ENCODE results near the gene KCNJ15. TPM values are rescaled to one million over a fixed set of nuclear protein-coding genes. Genes with fewer than 3 reads are reported as not detected.

KCNJ15 gene
- polyA plus RNA-seq, 1 donor from 2014 or later = not detected

DNA sequence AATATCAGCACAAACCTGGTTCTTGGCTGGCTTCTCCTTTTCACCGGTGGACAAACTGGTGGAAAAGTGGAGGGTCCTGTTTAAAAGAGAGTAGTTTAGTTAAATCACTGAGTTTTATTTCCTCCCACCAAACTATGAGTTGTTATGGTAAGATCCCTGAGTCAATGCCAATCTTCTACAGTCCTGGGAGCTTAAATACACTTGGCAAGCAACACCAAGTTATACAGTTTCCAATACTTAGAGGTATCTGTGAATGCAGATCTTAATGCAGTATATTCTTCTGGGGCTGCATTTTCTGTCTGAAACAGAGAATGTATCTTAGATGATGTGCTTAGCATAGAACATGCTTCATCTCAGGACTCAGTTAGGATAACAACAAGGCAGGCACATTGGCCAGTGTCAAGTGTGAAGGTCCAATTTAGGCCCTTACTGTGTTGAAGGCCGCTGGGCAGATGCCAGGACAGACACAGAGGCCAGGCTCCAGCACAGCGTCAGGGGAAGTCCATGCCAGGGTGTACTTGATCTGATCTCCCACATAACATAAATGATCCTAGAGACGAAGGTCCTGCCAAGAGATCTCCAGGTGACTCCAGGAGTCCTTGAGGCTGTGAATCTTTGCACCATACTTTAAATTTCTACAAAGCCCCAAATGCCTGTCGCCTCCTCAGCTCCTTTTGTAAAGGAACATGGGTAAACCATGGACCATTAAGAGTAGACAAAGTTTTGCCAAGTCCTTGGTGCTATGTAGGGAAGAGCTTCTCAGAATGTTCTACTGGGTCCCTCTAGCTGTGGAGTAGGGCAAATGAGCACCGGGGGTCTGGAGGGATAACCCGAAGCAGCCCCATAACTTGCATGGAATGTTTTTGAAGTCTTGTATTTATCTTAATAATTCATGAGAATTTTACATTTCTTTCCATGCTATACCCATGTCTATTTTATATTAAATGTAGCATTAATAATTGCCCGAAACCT lies 76.8 kb downstream of the KCNJ15 start:
- Histone ChIP-seq H2AFZ (ENCODE audit: low read depth, low read length) (no peak overlapping the region), H3K27ac (ENCODE audit: low read length) (no peak overlapping the region), H3K9ac (ENCODE audit: low read length) (no peak overlapping the region), H3K9me2 (ENCODE audit: insufficient read depth, low read length) (no peaks in the 10 kb centered on the region), H3K9me3 (ENCODE audit: low read length) (no peaks in the 10 kb centered on the region), H3K36me3 (ENCODE audit: insufficient read depth, low read length) (no peaks in the 10 kb centered on the region), H3K4me3 (ENCODE audit: low read length) (no peak overlapping the region), H4K20me1 (ENCODE audit: insufficient read depth) (no peaks in the 10 kb centered on the region), H3K4me2 (ENCODE audit: low read length) (no peak overlapping the region), H3K27me3 (ENCODE audit: insufficient read depth, low read depth, low read length) (no peaks in the 10 kb centered on the region), H3F3A (ENCODE audit: insufficient read depth, low read length, poor library complexity, severe bottlenecking) (no peaks in the 10 kb centered on the region), H3K79me2 (replicated peaks; ENCODE audit: insufficient read depth, low read length) (no peaks in the 10 kb centered on the region)
- TF ChIP-seq MXI1 (conservative IDR thresholded peaks at IDR 0.05; ENCODE audit: poor library complexity, severe bottlenecking) = no peak
- TF ChIP-seq POLR2AphosphoS5 (IDR thresholded peaks at IDR 0.05) = no peak
- no peak for TF ChIP-seq RAD21 (conservative IDR thresholded peaks at IDR 0.05)
- TF ChIP-seq, protein P1, sequence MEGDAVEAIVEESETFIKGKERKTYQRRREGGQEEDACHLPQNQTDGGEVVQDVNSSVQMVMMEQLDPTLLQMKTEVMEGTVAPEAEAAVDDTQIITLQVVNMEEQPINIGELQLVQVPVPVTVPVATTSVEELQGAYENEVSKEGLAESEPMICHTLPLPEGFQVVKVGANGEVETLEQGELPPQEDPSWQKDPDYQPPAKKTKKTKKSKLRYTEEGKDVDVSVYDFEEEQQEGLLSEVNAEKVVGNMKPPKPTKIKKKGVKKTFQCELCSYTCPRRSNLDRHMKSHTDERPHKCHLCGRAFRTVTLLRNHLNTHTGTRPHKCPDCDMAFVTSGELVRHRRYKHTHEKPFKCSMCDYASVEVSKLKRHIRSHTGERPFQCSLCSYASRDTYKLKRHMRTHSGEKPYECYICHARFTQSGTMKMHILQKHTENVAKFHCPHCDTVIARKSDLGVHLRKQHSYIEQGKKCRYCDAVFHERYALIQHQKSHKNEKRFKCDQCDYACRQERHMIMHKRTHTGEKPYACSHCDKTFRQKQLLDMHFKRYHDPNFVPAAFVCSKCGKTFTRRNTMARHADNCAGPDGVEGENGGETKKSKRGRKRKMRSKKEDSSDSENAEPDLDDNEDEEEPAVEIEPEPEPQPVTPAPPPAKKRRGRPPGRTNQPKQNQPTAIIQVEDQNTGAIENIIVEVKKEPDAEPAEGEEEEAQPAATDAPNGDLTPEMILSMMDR (IDR thresholded peaks at IDR 0.05; ENCODE audit: poor library complexity, severe bottlenecking) = no peak
- TF ChIP-seq, protein P2, sequence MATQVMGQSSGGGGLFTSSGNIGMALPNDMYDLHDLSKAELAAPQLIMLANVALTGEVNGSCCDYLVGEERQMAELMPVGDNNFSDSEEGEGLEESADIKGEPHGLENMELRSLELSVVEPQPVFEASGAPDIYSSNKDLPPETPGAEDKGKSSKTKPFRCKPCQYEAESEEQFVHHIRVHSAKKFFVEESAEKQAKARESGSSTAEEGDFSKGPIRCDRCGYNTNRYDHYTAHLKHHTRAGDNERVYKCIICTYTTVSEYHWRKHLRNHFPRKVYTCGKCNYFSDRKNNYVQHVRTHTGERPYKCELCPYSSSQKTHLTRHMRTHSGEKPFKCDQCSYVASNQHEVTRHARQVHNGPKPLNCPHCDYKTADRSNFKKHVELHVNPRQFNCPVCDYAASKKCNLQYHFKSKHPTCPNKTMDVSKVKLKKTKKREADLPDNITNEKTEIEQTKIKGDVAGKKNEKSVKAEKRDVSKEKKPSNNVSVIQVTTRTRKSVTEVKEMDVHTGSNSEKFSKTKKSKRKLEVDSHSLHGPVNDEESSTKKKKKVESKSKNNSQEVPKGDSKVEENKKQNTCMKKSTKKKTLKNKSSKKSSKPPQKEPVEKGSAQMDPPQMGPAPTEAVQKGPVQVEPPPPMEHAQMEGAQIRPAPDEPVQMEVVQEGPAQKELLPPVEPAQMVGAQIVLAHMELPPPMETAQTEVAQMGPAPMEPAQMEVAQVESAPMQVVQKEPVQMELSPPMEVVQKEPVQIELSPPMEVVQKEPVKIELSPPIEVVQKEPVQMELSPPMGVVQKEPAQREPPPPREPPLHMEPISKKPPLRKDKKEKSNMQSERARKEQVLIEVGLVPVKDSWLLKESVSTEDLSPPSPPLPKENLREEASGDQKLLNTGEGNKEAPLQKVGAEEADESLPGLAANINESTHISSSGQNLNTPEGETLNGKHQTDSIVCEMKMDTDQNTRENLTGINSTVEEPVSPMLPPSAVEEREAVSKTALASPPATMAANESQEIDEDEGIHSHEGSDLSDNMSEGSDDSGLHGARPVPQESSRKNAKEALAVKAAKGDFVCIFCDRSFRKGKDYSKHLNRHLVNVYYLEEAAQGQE (IDR thresholded peaks at IDR 0.05; ENCODE audit: borderline replicate concordance) = no peak
- TF ChIP-seq TAF1 (IDR thresholded peaks at IDR 0.05; ENCODE audit: low read depth) = no peak
- TF ChIP-seq SMC3 (conservative IDR thresholded peaks at IDR 0.05; ENCODE audit: poor library complexity) = no peak
- TF ChIP-seq EZH2 (IDR thresholded peaks at IDR 0.05; ENCODE audit: borderline replicate concordance, insufficient read depth, low read length, poor library complexity, severe bottlenecking) = no peak
- no peak for TF ChIP-seq EP300 (conservative IDR thresholded peaks at IDR 0.05; ENCODE audit: poor library complexity, severe bottlenecking)

DNA sequence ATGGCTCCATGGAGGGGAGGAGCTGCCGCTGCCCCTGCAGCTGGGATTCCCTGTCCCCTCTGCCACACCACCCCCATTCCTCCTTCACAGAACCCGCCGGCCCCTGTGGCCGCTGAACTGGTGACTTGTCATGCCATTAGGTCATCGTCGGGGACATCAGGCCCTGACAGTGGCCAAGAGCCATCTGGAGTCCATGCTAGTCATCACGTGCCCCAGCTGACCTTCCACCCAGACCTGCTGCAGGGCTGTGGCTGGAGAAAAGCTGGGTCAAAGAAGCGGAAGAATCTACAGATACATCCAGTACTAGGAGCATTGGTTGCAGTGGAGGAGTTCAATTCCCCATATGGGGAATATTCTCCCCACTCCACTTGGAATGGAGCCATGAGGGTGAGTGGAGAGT lies 78.1 kb downstream of the KCNJ15 start:
- H4K20me1 ChIP-seq (ENCODE audit: insufficient read depth) = no peaks in the 10 kb centered on the region
- H3F3A ChIP-seq (ENCODE audit: insufficient read depth, low read length, poor library complexity, severe bottlenecking) = no peaks in the 10 kb centered on the region
- no peaks in the 10 kb centered on the region for H3K79me2 ChIP-seq (replicated peaks; ENCODE audit: insufficient read depth, low read length)
- no peak overlapping the region for H3K4me2 ChIP-seq (ENCODE audit: low read length)
- no peak overlapping the region for H3K4me3 ChIP-seq (ENCODE audit: low read length)
- H3K36me3 ChIP-seq (ENCODE audit: insufficient read depth, low read length) = no peaks in the 10 kb centered on the region
- H3K27me3 ChIP-seq (ENCODE audit: insufficient read depth, low read depth, low read length) = no peaks in the 10 kb centered on the region
- TF ChIP-seq EZH2 (IDR thresholded peaks at IDR 0.05; ENCODE audit: borderline replicate concordance, insufficient read depth, low read length, poor library complexity, severe bottlenecking) (no peak), MXI1 (conservative IDR thresholded peaks at IDR 0.05; ENCODE audit: poor library complexity, severe bottlenecking) (no peak), TAF1 (IDR thresholded peaks at IDR 0.05; ENCODE audit: low read depth) (no peak), EP300 (conservative IDR thresholded peaks at IDR 0.05; ENCODE audit: poor library complexity, severe bottlenecking) (no peak)
- TF ChIP-seq, protein P2 (IDR thresholded peaks at IDR 0.05; ENCODE audit: borderline replicate concordance) = no peak
- TF ChIP-seq, protein P1 (IDR thresholded peaks at IDR 0.05; ENCODE audit: poor library complexity, severe bottlenecking) = no peak
- no peaks in the 10 kb centered on the region for H3K9me3 ChIP-seq (ENCODE audit: low read length)
- H3K9me2 ChIP-seq (ENCODE audit: insufficient read depth, low read length) = no peaks in the 10 kb centered on the region
- no peak overlapping the region for H3K27ac ChIP-seq (ENCODE audit: low read length)
- H3K9ac ChIP-seq (ENCODE audit: low read length) = no peak overlapping the region
- H2AFZ ChIP-seq (ENCODE audit: low read depth, low read length) = no peak overlapping the region
